CD4-positive, alpha-beta T cell treated with Interleukin-6 for 4 hours (primary cell): Measurements from ENCODE around the gene HINT2.

ENCODE experiments used
- DNase-seq: peaks from one replicate; pipeline ENCODE4 v3.0.0-alpha.2; 2020; ENCODE audit warnings: mixed read lengths

The HINT2 gene

GRCh38 chr9:35774907-35775635 is 39.8 kb downstream of the HINT2 start:
- DNase-seq, result no peak

DNA sequence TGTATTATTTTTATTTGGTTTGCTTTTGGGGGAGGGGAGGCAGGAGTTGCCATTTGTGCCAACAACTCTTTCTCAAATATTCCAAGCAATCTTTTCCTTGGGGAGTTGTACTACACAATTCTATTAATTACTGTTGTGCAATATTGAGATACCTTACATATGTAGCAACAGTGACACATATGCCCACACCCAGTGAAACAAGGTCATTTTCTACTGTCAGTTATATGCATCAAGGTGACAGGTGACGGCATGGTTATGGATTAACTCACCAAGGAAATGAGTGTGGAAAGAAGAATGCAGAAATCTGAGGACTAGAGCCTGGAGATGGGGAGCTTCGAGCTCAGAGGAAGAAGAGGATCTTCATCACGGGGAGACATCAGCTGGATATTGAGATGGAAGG is 42.9 kb downstream of the HINT2 start:
- DNase-seq, result no peak

DNA sequence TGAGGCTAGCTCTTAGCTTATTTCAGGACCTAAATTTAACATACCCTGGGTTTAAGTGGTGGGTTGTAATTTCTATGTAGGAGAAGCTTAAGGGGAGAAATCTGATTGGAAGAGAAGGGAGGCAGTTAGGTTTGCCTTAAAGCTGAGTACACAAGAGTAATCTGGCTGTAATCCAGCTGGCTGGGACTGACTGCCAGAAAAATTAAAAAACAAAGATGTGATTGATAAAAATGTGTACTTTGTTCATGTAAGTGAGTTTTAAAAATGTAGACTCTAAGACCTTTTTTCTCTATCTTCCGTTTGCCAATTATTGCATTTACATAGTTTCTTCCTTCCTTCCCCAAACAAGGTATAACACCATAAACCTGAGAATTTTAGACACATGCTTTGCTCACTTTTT is 43.3 kb downstream of the HINT2 start:
- no peak for DNase-seq

DNA sequence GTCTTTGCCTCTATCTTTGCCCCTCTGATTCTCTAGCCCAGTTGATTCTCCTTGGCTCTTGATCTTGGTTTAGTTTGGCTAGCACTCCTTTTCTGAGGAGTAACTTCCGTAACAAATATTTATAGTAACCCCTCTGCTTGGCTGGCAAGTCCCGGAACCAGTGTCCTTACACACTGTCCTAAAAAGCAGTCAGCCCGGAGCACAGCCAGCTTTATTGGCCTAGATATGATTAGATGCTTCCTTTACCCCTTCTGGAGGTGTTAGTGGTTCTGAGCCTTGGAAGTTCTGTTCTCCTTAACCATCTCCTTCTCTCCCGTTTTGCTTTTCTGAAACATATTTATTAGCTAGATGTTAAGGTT is 43.8 kb downstream of the HINT2 start:
- no peak for DNase-seq

- no peak for DNase-seq
Measured at GRCh38 chr9:35769763-35770162, 45.1 kb downstream of the HINT2 start.

DNA sequence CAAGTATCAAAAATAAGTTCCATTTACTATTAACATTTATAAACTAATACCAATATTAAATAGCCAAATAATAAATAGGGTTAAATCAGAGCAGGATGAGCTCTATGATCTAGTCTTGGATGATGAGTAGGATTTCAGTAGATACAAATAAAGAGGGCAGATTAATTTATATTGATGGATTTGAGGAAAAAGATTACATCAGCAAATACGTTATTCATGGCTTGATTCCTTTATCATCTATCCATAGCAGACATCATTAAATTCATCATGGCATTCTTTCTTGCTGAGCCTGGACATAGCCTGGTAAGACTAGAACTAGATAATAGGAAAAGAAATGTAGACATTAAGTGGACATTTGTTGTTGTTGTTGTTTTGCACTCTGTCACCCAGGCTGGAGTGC is 47.4 kb downstream of the HINT2 start:
- no peak for DNase-seq

- no peak for DNase-seq
Measured at GRCh38 chr9:35766997-35767396, 47.8 kb downstream of the HINT2 start.

- DNase-seq, result no peak
Measured at GRCh38 chr9:35763803-35764202, 51.0 kb downstream of the HINT2 start.

DNA sequence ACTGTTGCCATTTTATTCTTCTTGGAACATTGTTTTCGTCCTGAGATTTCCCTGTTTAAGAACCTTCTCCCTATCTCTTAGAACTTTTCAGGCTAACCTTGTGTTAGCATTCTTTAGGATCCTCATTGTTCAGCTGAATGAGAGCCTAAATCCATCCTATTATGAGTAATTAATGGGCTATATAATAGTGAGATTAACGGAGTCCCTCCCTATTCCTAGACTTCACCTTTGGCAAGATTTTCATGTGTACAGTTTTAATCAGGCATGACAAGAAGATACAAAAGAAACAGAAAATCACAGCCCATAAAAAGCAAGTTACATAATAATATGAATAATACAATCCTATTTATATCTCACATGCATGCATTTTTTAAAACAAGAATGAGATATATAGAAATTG is 51.7 kb downstream of the HINT2 start:
- no peak for DNase-seq
